ENCODE data around the gene ABCC10. TPM values are rescaled to one million over a fixed set of nuclear protein-coding genes. Genes with fewer than 3 reads are reported as not detected.

ABCC10 gene, protein sequence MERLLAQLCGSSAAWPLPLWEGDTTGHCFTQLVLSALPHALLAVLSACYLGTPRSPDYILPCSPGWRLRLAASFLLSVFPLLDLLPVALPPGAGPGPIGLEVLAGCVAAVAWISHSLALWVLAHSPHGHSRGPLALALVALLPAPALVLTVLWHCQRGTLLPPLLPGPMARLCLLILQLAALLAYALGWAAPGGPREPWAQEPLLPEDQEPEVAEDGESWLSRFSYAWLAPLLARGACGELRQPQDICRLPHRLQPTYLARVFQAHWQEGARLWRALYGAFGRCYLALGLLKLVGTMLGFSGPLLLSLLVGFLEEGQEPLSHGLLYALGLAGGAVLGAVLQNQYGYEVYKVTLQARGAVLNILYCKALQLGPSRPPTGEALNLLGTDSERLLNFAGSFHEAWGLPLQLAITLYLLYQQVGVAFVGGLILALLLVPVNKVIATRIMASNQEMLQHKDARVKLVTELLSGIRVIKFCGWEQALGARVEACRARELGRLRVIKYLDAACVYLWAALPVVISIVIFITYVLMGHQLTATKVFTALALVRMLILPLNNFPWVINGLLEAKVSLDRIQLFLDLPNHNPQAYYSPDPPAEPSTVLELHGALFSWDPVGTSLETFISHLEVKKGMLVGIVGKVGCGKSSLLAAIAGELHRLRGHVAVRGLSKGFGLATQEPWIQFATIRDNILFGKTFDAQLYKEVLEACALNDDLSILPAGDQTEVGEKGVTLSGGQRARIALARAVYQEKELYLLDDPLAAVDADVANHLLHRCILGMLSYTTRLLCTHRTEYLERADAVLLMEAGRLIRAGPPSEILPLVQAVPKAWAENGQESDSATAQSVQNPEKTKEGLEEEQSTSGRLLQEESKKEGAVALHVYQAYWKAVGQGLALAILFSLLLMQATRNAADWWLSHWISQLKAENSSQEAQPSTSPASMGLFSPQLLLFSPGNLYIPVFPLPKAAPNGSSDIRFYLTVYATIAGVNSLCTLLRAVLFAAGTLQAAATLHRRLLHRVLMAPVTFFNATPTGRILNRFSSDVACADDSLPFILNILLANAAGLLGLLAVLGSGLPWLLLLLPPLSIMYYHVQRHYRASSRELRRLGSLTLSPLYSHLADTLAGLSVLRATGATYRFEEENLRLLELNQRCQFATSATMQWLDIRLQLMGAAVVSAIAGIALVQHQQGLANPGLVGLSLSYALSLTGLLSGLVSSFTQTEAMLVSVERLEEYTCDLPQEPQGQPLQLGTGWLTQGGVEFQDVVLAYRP (N-terminal part only)
- 10 to 100 TPM in 2 of 4 donors, 1 to 10 TPM in 2; 7.0 to 12.9 (median 9.7) TPM for total RNA-seq

- TF ChIP-seq, protein P1, sequence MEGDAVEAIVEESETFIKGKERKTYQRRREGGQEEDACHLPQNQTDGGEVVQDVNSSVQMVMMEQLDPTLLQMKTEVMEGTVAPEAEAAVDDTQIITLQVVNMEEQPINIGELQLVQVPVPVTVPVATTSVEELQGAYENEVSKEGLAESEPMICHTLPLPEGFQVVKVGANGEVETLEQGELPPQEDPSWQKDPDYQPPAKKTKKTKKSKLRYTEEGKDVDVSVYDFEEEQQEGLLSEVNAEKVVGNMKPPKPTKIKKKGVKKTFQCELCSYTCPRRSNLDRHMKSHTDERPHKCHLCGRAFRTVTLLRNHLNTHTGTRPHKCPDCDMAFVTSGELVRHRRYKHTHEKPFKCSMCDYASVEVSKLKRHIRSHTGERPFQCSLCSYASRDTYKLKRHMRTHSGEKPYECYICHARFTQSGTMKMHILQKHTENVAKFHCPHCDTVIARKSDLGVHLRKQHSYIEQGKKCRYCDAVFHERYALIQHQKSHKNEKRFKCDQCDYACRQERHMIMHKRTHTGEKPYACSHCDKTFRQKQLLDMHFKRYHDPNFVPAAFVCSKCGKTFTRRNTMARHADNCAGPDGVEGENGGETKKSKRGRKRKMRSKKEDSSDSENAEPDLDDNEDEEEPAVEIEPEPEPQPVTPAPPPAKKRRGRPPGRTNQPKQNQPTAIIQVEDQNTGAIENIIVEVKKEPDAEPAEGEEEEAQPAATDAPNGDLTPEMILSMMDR (IDR thresholded peaks at IDR 0.05; ENCODE audit: low read depth), result no peak
Observed at GRCh38 chr6:43427406-43428111, at the start of gene ABCC10. TSS of gene ABCC10 (plus strand) at chr6:43427541. CDS start at chr6:43427979, 438 bp downstream.

- TF ChIP-seq, protein P1 (IDR thresholded peaks at IDR 0.05; ENCODE audit: low read depth), result no peak
Observed at GRCh38 chr6:43377710-43378229, 49.6 kb upstream of the ABCC10 start.

GRCh38 chr6:43378631-43379030 is 48.7 kb upstream of the ABCC10 start:
- TF ChIP-seq, protein P1 (IDR thresholded peaks at IDR 0.05; ENCODE audit: low read depth), result no peak

- TF ChIP-seq, protein P1 (IDR thresholded peaks at IDR 0.05; ENCODE audit: low read depth), result no peak
Observed at GRCh38 chr6:43383021-43383667, 44.2 kb upstream of the ABCC10 start.

DNA sequence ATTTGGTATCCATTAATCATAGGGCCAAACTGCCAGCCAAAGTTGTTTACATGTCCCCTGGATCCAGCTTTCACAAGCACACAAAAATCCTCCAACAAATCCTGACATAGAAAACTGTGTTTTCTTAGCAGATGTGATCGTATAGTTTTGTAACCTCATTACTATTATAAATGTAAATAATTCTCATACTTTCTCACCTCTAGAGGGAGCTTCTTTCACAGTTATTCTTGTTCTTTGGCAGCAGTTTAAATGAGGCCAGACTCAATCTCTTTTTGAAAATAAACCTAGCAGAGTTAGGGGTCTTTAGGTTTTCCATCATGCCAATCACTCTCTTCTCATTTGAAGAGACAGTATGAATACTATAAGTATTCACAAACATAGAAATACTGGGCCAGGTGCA is 40.8 kb upstream of the ABCC10 start:
- TF ChIP-seq, protein P1 (IDR thresholded peaks at IDR 0.05; ENCODE audit: low read depth), result no peak

DNA sequence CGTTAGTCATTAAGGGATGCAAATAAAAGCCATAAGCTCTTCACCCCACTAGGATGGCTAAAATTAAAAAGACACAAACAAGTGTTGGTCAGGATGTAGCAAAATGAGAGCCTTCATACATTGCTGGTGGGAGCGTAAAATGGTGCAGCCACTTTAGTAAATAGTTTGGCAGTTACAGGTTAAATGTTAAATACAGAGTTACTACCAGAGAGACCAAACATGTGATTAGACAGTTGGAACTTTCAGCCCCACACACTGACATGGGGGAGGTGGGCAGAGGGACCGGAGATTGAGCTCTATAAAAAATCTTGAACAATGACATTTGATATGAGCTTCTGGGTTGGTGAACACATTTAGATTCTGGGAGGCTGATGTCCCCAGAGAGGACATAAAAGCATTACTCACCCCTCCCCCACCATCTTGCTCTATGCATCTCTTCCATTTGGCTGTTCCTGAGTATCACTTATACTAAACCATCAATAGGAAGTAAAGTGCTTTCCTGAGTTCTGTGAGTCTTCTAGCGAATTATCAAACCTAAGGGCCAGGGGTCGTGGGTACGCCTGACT is 37.5 kb upstream of the ABCC10 start:
- TF ChIP-seq, protein P1 (IDR thresholded peaks at IDR 0.05; ENCODE audit: low read depth), result no peak

Measured in subcutaneous adipose tissue (tissue), 4 donors.